ENCODE measurements around the gene CISD1.

GRCh38 chr10:58253184-58253583 is 15.8 kb upstream of the CISD1 start:
- TF ChIP-seq POLR2A (IDR thresholded peaks at IDR 0.05) (no peak), CTCF (IDR thresholded peaks at IDR 0.05 in 8 of 11, conservative IDR thresholded peaks at IDR 0.05 in 3 of 11) (no peak), POLR2AphosphoS5 (IDR thresholded peaks at IDR 0.05) (no peak)

Measured in spleen (tissue), 7 donors.